ENCODE data around the gene SLCO3A1. TPM values are rescaled to one million over a fixed set of nuclear protein-coding genes. Genes with fewer than 3 reads are reported as not detected.

Gene SLCO3A1
- total RNA-seq, 2 donors from 2014 or later = 21.4 to 27.3 TPM

GRCh38 chr15:92092289-92093105 lies 239.0 kb downstream of the SLCO3A1 start:
- peaks cover 0 to 22% of the 10 kb centered on the region in 2 donors for H3K4me1 ChIP-seq
- no peaks in the 10 kb centered on the region for H3K9me3 ChIP-seq
- H3K36me3 ChIP-seq = peaks cover 21% of the 10 kb centered on the region
- no peak overlapping the region for H3K4me3 ChIP-seq
- TF ChIP-seq CTCF (IDR thresholded peaks at IDR 0.05) = no peak
- no peak for DNase-seq (ENCODE audit: low spot score)
- no peak overlapping the region for H3K27ac ChIP-seq
- H3K27me3 ChIP-seq = no peaks in the 10 kb centered on the region

- H3K4me1 ChIP-seq = peaks cover 0 to 27% of the 10 kb centered on the region in 2 donors
- H3K27me3 ChIP-seq = no peaks in the 10 kb centered on the region
- no peak overlapping the region for H3K4me3 ChIP-seq
- no peak for DNase-seq (ENCODE audit: low spot score)
- H3K27ac ChIP-seq = no peak overlapping the region
- H3K9me3 ChIP-seq = no peaks in the 10 kb centered on the region
- H3K36me3 ChIP-seq = peaks cover 21% of the 10 kb centered on the region
- no peak for TF ChIP-seq CTCF (IDR thresholded peaks at IDR 0.05)
Measured at GRCh38 chr15:92095693-92096092, 242.2 kb downstream of the SLCO3A1 start.

- no peak overlapping the region for H3K4me3 ChIP-seq
- DNase-seq (ENCODE audit: low spot score) = no peak
- H3K9me3 ChIP-seq = no peaks in the 10 kb centered on the region
- no peak overlapping the region for H3K27ac ChIP-seq
- peak; percentile 63 to 82 for TF ChIP-seq CTCF (IDR thresholded peaks at IDR 0.05)
- H3K27me3 ChIP-seq = no peaks in the 10 kb centered on the region
- H3K4me1 ChIP-seq = peaks cover 0 to 14% of the 10 kb centered on the region in 2 donors
- H3K36me3 ChIP-seq = peaks cover 21% of the 10 kb centered on the region
Measured at GRCh38 chr15:92097474-92098178, 244.1 kb downstream of the SLCO3A1 start.

GRCh38 chr15:92098869-92099268 lies 245.4 kb downstream of the SLCO3A1 start:
- no peak for TF ChIP-seq CTCF (IDR thresholded peaks at IDR 0.05)
- H3K27me3 ChIP-seq = no peaks in the 10 kb centered on the region
- peaks cover 0 to 13% of the 10 kb centered on the region in 2 donors for H3K4me1 ChIP-seq
- H3K9me3 ChIP-seq = no peaks in the 10 kb centered on the region
- DNase-seq (ENCODE audit: low spot score) = no peak
- no peak overlapping the region for H3K4me3 ChIP-seq
- H3K27ac ChIP-seq = no peak overlapping the region
- H3K36me3 ChIP-seq = peaks cover 21% of the 10 kb centered on the region

GRCh38 chr15:92100301-92100700 lies 246.8 kb downstream of the SLCO3A1 start:
- DNase-seq (ENCODE audit: low spot score) = no peak
- Histone ChIP-seq H3K9me3 (no peaks in the 10 kb centered on the region), H3K27ac (no peak overlapping the region), H3K4me3 (no peak overlapping the region), H3K4me1 (peaks cover 0 to 13% of the 10 kb centered on the region in 2 donors), H3K36me3 (peaks cover 22% of the 10 kb centered on the region), H3K27me3 (no peaks in the 10 kb centered on the region)
- TF ChIP-seq CTCF (IDR thresholded peaks at IDR 0.05) = no peak
